Measurements from ENCODE around the gene SDF4.
"Not testable (repeated sequence)": the region's sequence is repeated elsewhere in the genome, so short reads cannot be mapped to it uniquely, and the experiment has no call there.

Gene SDF4

DNA sequence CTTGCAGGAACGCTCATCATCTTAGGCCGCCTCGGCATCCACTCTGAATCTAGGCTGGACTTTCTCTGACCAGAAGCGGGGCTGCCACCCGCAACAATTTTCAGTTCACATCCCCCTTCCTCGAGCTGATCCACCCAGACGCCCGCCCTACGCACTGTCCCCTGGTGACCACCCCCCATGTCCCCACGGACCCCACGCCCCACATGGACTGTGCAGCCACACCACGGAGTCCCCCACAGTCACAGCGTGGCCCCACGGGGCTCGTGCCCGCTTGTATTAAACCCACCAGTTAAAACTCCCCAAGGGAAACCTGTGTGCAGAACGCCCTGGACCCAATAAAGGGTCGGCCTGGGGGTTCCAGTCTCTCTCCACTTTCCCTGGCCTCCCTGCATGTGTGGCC is 27.7 kb upstream of the SDF4 start:
- DNase-seq = no peak

DNA sequence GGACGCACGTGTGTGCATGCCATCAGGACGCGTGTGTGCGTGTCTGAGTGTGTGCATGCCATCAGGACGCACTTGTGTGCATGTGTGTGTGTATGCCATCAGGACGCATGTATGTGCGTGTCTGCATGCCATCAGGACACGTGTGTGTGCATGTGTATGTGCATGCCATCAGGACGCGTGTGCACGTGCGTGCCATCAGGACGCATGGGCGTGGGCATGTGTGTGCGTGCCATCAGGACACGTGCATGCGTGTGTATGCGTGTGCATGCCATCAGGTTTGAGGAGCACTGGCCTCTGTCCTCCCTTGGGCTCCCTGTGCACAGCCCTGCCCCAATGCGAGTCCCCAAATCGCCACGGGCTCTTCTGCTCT is 27.3 kb upstream of the SDF4 start:
- no peak for DNase-seq

DNA sequence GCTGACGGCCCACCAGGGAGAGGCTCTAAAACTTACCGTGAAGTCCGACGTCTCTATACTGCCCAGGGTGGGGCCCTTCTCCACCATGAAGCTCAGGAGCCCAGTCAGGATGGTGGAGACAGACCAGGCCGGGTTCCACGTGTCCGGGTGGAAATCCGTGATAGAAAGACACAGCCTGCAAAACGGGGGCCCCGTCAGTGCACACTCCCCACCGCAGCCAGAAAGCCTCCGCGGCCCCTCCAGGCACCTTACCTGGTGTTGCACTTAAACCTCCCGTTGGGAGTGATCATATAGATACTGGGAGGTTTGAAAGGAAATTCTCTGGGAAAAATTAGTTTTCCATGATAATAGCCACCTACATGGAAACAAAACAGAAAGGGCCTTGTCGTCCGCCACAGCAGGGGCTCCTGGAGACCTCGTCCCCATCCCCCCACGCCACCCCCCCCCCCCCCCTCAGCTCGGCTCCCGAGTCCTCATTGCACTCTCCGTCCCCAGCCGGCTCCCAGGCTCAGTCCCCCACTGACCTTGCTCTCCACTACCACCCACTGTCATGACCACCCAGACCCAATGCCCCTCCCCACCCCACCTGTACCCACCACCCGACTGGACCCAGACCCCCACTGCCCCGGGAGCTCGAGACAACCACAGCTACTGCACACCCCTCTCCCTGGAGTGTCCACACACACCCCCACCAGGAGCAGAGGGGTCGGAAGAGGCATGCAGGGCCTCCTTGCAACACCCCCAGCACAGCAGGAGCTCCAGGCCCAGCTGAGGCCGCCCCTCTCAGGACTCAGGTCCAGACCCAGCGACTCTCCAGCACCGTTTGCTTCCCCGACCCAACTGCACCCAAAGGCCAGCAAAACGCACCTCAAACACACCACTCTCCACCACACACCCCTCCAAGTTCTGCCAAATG is 25.4 kb upstream of the SDF4 start:
- no peak for DNase-seq

DNA sequence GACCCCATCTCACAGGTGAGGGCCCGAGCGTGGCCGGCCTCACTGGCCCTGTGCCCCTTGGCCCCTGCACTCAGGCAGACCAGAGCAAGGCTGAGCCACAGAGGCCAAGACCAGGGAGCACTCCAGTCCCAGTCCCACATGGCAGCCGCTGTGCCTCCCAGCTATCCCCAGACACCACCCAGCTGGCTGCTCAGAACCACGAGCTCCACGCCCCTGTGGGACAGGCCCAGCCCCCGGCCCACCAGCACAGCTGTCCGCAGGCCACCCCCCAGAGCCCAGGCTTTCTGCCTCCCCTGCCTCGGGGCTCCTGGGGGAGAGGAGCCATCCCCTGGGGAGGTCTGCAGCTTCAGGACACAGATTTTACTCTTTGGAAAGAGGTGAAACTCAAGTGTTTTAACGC is 23.8 kb upstream of the SDF4 start:
- no peak for DNase-seq

GRCh38 chr1:1255078-1255477 is 23.3 kb upstream of the SDF4 start:
- no peak for DNase-seq

- DNase-seq = no peak
These were observed 22.8 kb upstream of the SDF4 start for GRCh38 chr1:1254667-1254998.

- no peak for DNase-seq
These were observed 22.3 kb upstream of the SDF4 start for GRCh38 chr1:1253972-1254666.

- no peak for DNase-seq
These were observed 21.5 kb upstream of the SDF4 start for GRCh38 chr1:1253314-1253713.

DNA sequence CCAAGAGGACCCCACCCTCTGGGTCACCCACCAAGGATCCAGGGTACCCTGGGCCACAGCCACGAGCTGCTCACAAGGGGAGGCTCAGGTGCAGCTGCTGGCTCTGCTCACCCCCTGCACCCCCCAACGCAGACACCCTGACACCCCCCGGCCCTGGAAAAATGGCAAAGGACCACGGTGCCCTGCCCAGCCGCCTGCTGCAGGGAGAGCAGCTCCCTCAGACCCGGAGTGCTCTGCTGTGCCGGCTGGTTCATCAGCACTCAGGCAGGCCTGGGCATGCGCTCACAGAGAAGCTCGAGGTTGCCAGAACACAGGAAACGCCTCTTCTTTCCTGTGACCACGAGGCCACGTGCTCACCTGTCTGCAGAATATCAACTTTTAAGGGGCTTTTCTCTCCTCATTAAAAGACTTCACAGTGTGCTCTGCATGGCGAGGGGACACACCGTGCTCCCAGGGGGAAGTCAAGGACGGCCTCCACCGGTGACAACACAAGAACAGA is 19.0 kb upstream of the SDF4 start:
- no peak for DNase-seq

GRCh38 chr1:1248009-1248913 is 16.5 kb upstream of the SDF4 start:
- not testable (repeated sequence) for DNase-seq

- no peak for DNase-seq
These were observed 15.6 kb upstream of the SDF4 start for GRCh38 chr1:1247341-1247913.

DNA sequence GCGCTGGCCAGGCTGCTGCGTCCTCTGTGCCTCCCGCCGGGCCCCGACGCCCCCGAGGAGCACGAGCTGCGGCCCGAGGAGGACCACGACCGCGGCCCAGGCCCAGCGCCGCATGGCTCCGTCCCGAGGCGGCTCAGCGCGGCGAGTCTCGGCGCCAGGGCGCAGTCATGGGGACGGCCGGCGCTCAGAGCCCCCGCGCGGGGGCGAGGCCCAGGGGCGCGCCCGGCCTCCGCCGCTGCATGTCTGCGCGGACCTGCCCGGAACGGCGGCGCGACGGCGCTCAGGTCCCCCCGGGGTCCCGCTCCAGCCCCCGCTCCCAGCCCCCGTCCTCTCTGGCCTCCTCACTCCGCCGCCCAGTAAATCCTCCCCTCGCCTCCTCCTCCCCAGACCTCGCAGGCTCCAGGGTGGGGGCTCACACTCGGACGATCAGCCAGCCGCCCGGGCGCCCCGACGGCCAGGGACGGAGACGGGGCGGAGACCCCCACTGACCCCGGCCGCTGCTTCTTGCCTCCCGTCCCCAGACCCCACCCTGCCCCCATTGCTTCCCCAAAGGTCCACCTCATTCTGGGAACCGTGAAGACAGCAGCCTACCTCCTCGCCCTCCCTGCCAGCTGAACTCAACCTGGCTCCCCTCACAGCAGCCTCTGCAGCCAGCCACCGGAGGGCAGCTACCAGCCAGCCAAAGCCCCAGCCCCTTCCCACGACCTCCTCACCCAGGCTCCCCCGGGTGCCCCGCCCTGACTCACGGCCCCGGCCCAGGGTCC is 15.0 kb upstream of the SDF4 start, which contains the start of gene C1QTNF12:
TSS of gene C1QTNF12 (minus strand) at position 146 of the 764 bp plus-strand sequence. CDS start at position 114, 32 bp downstream.
- DNase-seq = no peak

- DNase-seq = no peak
These were observed 14.2 kb upstream of the SDF4 start for GRCh38 chr1:1245817-1246576.

GRCh38 chr1:1245178-1245816 is 13.5 kb upstream of the SDF4 start:
- DNase-seq = no peak

- no peak for DNase-seq
These were observed 12.5 kb upstream of the SDF4 start for GRCh38 chr1:1244192-1244811.

- no peak for DNase-seq
These were observed 12.0 kb upstream of the SDF4 start for GRCh38 chr1:1243807-1244191.

- DNase-seq = no peak
These were observed 11.5 kb upstream of the SDF4 start for GRCh38 chr1:1243266-1243660.

GRCh38 chr1:1242461-1243265 is 10.9 kb upstream of the SDF4 start:
- DNase-seq = no peak
